ENCODE data around the gene MROH9.

- TF ChIP-seq MED1 (CRISPR knock-in tag; IDR thresholded peaks at IDR 0.05; ENCODE audit: borderline replicate concordance): no peak
- TF ChIP-seq, protein P1, sequence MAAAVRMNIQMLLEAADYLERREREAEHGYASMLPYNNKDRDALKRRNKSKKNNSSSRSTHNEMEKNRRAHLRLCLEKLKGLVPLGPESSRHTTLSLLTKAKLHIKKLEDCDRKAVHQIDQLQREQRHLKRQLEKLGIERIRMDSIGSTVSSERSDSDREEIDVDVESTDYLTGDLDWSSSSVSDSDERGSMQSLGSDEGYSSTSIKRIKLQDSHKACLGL (CRISPR knock-in tag; IDR thresholded peaks at IDR 0.05; ENCODE audit: borderline replicate concordance, poor library complexity, severe bottlenecking): no peak
- TF ChIP-seq HNRNPUL1 (IDR thresholded peaks at IDR 0.05; ENCODE audit: low read length): no peak
- no peak for TF ChIP-seq TFAP4 (CRISPR knock-in tag; IDR thresholded peaks at IDR 0.05; ENCODE audit: borderline replicate concordance)
- TF ChIP-seq, protein P2, sequence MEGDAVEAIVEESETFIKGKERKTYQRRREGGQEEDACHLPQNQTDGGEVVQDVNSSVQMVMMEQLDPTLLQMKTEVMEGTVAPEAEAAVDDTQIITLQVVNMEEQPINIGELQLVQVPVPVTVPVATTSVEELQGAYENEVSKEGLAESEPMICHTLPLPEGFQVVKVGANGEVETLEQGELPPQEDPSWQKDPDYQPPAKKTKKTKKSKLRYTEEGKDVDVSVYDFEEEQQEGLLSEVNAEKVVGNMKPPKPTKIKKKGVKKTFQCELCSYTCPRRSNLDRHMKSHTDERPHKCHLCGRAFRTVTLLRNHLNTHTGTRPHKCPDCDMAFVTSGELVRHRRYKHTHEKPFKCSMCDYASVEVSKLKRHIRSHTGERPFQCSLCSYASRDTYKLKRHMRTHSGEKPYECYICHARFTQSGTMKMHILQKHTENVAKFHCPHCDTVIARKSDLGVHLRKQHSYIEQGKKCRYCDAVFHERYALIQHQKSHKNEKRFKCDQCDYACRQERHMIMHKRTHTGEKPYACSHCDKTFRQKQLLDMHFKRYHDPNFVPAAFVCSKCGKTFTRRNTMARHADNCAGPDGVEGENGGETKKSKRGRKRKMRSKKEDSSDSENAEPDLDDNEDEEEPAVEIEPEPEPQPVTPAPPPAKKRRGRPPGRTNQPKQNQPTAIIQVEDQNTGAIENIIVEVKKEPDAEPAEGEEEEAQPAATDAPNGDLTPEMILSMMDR (IDR thresholded peaks at IDR 0.05 in 2 of 3, conservative IDR thresholded peaks at IDR 0.05 in 1 of 3; ENCODE audit: insufficient read depth in 2 of 3, low read depth in 1 of 3, low read length in 3 of 3): no peak
- TF ChIP-seq, protein P3, sequence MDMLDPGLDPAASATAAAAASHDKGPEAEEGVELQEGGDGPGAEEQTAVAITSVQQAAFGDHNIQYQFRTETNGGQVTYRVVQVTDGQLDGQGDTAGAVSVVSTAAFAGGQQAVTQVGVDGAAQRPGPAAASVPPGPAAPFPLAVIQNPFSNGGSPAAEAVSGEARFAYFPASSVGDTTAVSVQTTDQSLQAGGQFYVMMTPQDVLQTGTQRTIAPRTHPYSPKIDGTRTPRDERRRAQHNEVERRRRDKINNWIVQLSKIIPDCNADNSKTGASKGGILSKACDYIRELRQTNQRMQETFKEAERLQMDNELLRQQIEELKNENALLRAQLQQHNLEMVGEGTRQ (CRISPR knock-in tag; IDR thresholded peaks at IDR 0.05): no peak
Observed at GRCh38 chr1:171019971-171020370, 84.6 kb downstream of the MROH9 start.

All from K562 (cell line).